ENCODE results near the gene SDK1.

Gene SDK1

DNA sequence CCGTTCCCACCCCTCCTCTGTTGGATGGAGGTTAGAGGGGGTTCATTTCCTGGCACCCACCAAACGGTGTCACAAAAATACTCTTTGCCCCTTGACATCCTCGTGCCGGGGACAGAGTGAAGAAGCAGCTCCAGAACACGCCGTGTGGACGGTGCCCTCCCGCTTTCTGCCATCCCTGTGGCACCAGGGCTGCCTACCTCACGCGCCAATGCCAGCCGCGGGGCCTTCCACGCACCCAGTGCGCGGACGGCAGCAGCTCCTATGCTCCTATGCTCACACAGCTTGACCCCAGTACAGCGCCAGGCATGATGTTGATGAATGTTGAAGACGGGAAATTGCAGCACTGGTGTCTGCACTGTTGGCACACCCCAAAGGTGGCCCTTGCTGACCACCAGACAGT is 873.8 kb downstream of the SDK1 start:
- DNase-seq = no peak

DNA sequence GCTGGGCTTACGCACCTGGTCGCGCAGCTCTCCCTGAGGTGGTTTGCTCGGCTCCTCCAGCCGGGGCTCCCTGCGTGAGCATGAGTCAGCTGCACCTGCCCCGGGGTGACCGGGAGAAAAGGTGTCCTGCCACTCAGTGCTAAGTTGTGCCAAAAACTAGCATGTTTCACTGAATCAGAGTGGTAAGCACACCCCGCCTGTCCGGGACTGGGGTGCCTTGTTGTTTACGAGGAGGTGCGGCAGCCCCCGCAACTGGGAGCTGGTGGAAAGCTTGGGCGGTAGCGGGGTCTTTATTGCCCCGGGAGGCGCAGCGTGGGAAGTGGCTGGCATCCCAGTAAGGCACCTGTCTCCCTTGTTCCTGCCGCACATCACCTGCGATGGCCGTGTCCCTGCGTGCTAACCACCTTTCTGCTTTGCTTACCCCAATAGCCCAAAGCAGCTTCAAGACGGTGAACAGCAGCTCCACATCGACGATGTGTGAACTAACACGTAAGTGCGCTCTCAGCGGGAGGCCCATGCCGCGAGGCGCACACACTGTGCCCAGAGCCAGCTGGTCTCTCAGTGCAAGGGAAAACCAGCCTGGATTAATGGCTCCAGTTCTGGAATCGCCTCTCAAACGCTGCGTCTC is 874.4 kb downstream of the SDK1 start:
- DNase-seq = no peak

DNA sequence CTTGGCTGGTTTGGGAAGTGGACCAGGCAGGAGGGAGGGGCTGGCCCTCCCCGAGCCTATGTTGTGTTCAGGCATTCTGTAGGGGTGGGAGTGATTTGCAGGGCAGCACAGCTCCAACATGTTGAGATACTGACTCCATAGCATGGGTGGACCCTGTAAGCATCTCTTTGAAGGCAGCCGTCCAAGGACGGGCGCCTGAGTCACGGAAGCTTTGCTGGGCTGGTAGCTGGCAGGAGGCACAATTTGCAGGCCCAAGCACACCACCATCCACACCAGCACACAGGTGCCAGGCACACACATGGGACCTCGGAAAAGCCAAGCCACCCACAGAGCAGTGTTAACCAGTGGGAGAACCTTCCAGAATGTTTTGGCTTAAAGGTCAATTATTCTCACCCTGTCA is 875.9 kb downstream of the SDK1 start:
- no peak for DNase-seq

DNA sequence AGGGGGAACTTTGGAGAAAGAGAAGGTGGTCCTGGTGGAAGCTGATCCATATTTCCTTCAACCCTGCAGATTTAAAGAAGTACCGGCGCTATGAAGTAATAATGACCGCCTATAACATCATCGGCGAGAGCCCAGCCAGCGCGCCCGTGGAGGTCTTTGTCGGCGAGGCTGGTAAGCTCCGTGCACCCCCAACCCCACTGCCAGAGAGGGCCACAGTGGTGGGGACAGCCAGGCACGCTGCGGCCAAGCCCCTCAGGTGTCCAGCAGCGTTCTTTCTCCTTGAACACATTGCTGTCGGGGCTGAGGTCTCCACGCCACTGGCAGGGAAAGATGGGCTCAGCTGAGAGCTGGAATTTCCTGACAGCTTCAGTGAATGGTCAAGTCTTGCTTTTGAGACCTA is 877.4 kb downstream of the SDK1 start:
- no peak for DNase-seq

DNA sequence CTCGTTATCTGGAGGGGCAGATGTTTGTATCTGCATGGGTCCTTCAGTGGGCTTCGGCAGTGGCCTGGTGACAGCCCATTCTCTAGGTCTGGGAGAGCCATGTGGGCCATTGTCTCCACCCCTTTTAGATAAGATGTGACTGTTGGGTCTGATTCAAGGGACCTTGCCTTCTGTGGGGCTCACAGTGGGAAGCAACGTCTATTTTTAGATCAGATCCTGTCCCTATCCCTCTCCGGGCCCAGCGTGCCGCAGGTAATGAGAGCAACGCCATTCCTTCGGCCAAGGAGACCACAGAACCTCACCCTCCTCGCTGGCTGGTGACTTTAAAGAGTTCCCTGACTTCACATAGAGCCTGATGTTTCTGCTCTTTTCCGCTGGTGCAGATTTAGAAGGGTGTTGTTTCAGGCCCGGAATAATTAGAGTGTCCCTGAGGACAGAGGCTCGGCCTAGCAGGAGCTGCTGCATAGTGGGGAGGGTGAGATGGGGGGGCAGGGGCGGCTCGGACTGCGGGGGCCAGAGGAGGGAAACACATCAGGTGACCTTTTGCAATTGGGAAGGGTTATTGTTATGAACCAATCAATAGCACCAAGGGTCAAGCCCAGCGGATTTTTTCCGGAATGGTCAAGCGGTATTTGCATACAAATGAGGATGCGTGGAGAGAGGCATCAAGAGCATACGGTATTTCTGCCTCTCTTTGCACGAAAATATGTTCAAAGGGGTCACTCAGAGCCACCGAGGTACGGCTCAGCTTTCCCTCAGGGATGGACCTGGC is 878.0 kb downstream of the SDK1 start:
- DNase-seq = no peak

DNA sequence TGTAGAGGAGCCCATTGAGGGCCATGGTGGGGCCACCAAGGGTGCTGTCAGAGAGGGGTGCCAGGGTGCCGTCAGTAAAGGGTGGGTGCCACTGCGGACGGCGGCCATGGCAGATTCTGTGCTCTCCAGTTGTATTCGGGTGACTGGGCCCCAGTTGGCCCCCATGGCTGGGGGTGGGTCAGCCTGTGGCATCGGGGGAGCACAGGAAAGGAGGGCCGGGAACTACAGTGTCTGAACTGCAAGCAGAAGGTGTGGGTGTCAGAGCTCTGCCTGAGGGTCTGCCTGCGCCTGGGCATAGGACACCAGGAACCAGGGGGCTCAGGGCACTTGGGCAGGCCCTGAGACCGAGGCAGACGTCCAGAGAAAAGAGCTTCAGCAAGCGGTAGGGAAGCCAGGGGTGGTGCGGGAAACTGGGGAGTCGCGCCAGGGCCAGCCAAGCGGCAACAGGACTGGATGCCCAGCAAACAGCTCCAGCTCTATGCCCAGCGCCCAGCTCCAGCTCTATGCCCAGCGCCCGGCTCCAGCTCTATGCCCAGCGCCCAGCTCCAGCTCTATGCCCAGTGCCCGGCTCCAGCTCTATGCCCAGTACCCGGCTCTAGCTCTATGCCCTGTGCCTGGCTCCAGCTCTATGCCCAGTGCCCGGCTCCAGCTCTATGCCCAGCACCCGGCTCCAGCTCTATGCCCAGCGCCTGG is 878.8 kb downstream of the SDK1 start:
- DNase-seq = no peak

DNA sequence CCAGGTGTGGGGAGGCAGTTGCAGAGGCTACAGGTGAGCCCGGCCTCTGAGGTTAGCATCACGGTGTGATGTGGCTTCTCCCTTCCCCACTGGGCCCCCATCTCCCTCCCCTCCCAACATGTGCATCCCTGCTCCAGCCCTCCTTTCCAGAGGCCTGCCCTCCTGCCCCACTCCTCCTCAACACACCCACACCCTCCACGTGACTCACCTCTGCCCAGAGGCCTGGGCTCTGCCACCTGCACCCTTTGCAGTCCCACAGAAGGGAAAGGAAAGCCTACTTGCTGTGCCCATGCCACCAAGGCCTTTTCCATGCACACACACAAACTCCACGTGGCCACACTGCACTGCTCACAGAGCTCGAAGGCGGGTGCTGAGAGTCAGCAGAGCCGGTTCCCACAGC is 880.4 kb downstream of the SDK1 start:
- DNase-seq = no peak

DNA sequence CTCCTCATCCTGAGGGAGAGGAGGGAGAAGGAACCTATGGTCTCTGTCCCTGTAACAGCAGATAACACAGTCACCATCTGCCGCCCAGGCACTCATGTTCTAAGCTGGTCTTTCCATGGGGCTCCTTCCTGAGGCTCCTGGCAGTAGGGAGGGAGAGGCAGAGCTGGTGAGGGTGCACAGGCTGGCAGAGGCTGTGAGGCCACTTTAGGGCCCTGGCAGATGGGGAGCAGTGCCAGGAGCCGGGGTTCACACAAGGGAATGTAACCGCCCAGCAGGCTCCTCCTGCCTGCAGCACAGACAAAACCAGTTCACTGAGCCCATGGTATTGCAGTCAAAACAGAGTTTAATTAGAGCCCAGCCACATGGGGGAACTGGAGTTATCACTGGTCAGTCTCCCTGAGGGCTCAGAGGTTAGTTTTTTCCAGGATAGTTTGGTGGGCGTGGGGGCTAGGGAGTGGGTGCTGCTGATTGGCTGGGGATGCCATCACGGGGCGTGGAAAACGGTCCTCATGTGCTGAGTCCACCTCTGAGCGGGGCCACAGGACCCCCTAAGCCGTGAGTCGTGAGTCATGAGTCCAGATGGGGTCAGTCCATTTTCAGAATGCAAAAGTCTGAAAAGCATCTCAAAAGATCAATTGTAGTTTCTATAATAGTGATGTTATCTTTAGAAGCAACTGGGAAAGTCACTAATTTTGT is 881.7 kb downstream of the SDK1 start:
- no peak for DNase-seq

GRCh38 chr7:4184653-4185052 is 883.6 kb downstream of the SDK1 start:
- no peak for DNase-seq

GRCh38 chr7:4185136-4185535 is 884.1 kb downstream of the SDK1 start:
- no peak for DNase-seq

- DNase-seq = no peak
Observed at GRCh38 chr7:4185721-4186512, 884.9 kb downstream of the SDK1 start.

GRCh38 chr7:4186513-4186780 is 885.4 kb downstream of the SDK1 start:
- no peak for DNase-seq

- no peak for DNase-seq
Observed at GRCh38 chr7:4188651-4189050, 887.6 kb downstream of the SDK1 start.

- DNase-seq = no peak
Observed at GRCh38 chr7:4189131-4189570, 888.1 kb downstream of the SDK1 start.

GRCh38 chr7:4190010-4190981 is 889.2 kb downstream of the SDK1 start:
- DNase-seq = no peak

- DNase-seq = no peak
Observed at GRCh38 chr7:4191046-4191445, 890.0 kb downstream of the SDK1 start.

- no peak for DNase-seq
Observed at GRCh38 chr7:4191525-4191924, 890.5 kb downstream of the SDK1 start.

DNA sequence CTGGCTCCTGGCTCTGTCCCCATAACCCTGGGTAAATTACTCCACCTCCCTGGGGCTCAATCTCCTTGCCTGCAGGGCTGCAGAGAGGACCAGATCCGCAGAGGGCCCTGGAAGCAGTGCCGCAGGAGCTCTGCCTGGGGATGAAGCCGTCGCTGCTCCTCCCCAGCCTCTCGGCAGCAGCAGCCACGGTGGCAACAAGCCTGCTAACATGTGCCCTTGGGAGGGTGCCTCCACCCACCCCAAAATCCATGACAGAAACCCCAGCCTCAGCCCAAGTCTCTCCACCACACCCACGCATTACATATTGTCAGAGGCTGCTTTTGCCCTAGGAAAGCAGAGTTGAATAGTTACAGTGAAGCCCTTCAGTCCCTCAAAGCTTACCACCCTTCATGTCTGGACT is 894.6 kb downstream of the SDK1 start:
- DNase-seq = no peak

GRCh38 chr7:4196121-4196819 is 895.2 kb downstream of the SDK1 start:
- no peak for DNase-seq

DNA sequence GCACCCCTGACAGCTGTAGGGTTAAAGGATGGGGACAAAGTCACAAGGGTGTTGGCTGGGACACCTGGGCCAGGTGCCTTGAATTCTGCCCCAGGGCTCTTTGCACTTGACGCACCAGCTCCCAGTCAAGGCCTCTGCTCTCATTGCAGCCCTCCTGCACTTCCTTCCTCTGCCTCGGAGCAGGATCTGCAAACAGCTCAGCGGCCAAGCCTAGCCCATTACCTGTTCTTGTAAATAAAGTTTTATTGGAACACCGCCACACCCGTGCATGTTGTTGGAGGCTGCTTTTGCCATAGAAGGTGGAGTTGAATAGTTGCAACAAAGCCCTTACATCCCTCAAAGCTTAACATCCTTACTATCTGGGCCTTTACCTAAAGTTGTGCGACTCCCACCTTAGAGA is 897.2 kb downstream of the SDK1 start:
- no peak for DNase-seq

DNA sequence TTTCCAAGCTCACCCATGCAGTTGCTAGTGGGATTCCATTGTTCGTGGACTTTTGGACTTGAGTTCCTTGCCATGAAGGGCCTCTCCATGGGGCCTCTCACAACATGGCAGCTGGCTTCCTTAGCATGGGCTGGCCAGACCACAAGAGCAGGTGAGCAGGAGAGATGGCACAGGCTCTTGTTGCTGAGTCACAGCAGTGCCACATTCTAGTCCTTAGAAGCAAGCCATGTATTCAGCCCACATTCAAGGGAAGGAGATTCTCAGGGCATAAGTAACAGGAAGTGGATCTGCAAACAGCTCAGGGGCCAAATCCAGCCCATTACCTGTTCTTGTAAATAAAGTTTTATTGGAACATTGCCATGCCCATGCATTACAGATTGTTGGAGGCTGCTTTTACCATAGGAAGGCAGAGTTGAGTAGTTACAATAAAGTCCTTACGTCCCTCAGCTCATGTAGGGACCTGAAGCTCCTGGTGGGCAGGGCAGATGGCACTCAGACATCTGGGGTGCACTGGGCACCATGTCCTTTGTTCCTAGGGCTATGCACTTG is 899.6 kb downstream of the SDK1 start:
- DNase-seq = no peak
